ENCODE data around the gene GAS2. TPM values are rescaled to one million over a fixed set of nuclear protein-coding genes. Genes with fewer than 3 reads are reported as not detected.

GAS2 gene
- total and polyA plus RNA-seq, 2 donors (not counting 3 experiments of a cell fraction or from before 2014, with no cell fraction given) = 0.54 to 0.88 TPM

DNA sequence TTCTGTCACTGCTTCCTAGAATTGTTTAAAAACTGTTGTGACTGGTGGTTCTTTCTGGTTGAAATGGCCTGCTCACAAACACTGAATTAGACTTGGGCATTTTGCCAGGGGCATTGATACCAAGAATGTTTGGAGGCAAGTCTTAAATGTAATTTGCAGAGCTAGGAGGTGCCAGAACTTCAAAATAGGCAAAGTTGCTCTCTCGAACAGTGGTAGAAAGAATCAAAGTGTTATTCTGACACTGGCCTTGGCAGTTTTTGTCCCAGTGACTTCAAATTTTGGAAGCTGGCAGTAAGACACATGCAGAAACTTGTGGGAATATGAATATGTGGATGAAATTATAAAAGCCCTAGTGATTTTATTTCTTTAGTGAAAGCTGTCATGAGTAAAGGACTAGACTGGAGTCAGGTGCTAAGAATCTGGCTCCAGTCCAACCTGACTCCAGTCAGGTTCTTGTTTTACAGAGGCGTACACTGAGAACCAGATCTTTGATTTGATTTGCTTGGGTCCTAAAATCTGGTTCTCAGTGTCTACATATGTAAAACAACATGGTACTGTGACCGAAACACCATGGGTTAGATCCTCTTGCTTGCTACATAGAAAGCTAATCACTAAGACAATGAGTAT is 142.3 kb downstream of the GAS2 start:
- intact Hi-C loops (cut with micrococcal nuclease) (loop anchor here (1.0 kb wide), 4 partner anchors 16 to 183 kb away; partner anchors contain the start of genes FANCF and SVIP), dilution Hi-C loops (cut with MboI; ENCODE audit: extremely low pct_ligation_motif_present, low sequenced_read_pairs) (no loop called here)
- peak; percentile 19 for TF ChIP-seq POLR2A (IDR thresholded peaks at IDR 0.05; ENCODE audit: low read depth, low read length)
- no peak for TF ChIP-seq MYC (IDR thresholded peaks at IDR 0.05; ENCODE audit: low read depth, low read length)
- Histone ChIP-seq H3K79me2 (ENCODE audit: control insufficient read depth, insufficient read depth, low read length) (no peaks in the 10 kb centered on the region), H3K4me1 (ENCODE audit: control insufficient read depth, extremely low read depth, insufficient read depth, low read length) (peaks cover 29% of the 10 kb centered on the region), H3K27ac (ENCODE audit: insufficient read depth, low read depth, low read length) (peak overlapping the region; percentile 52), H3K9me3 (replicated peaks; ENCODE audit: control insufficient read depth, insufficient read depth, low read length) (peaks cover 5% of the 10 kb centered on the region), H3K36me3 (ENCODE audit: control insufficient read depth in 2 of 2, extremely low read depth in 1 of 2, insufficient read depth in 2 of 2, low read length in 2 of 2) (no peaks in the 10 kb centered on the region), H2AFZ (ENCODE audit: low read depth, low read length) (peak overlapping the region; percentile 4), H3K27me3 (ENCODE audit: control insufficient read depth in 2 of 2, insufficient read depth in 2 of 2, low read length in 2 of 2) (no peaks in the 10 kb centered on the region), H3K9me1 (replicated peaks; ENCODE audit: control insufficient read depth, extremely low read depth, insufficient read depth, low read length) (no peaks in the 10 kb centered on the region), H3K4me3 (replicated peaks in 1 of 3; ENCODE audit: insufficient read depth in 1 of 3, low read depth in 1 of 3, low read length in 3 of 3) (peak overlapping the region in 1 of 3 experiments; percentile 16), H3K9ac (replicated peaks; ENCODE audit: extremely low read depth, insufficient read depth, low read length) (no peak overlapping the region), H4K20me1 (replicated peaks; ENCODE audit: control insufficient read depth, extremely low read depth, insufficient read depth, low read length) (no peaks in the 10 kb centered on the region), H3K4me2 (ENCODE audit: insufficient read depth, low read length) (peak overlapping the region; percentile 60)
- CTCF ChIA-PET = interaction anchor here (1.0 to 5.5 kb wide), 7 partner anchors 8 to 106 kb away, joined by 3 to 26 read pairs (median 8); partner anchors contain the start of gene SVIP
- POLR2A ChIA-PET = interaction anchor here (1.0 to 1.2 kb wide), 2 partner anchors 21 to 23 kb away, joined by 3 to 4 read pairs; partner anchors contain the start of gene SVIP
- no peak for DNase-seq (ENCODE audit: low read depth, low spot score)
- FAIRE-seq = no peak
- BruUV-seq (replicated peaks) = no TSS peak

DNA sequence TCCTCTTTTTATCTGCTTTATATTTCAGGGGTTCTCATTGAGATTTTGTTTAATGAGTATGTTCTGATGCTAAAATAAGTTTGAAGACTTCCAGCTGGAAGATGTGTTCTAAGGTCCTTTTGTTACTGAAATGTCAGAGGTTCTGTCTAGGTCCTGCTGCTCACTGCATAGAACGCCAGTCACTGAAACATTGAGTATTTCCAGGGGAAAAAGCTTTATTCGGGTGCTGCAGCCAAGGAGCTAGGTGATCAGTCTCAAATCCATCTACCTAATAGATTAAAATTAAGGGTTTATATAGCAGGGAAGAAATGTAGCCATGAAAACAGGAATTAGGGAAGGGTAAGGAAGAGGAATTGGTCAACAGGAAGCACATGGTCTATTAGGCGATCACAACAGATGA is 143.5 kb downstream of the GAS2 start:
- Histone ChIP-seq H3K36me3 (ENCODE audit: control insufficient read depth in 2 of 2, extremely low read depth in 1 of 2, insufficient read depth in 2 of 2, low read length in 2 of 2) (no peaks in the 10 kb centered on the region), H3K9me1 (replicated peaks; ENCODE audit: control insufficient read depth, extremely low read depth, insufficient read depth, low read length) (no peaks in the 10 kb centered on the region), H3K9me3 (replicated peaks; ENCODE audit: control insufficient read depth, insufficient read depth, low read length) (peaks cover 5% of the 10 kb centered on the region), H2AFZ (ENCODE audit: low read depth, low read length) (no peak overlapping the region), H3K79me2 (ENCODE audit: control insufficient read depth, insufficient read depth, low read length) (no peaks in the 10 kb centered on the region), H3K4me1 (ENCODE audit: control insufficient read depth, extremely low read depth, insufficient read depth, low read length) (peaks cover 29% of the 10 kb centered on the region), H4K20me1 (replicated peaks; ENCODE audit: control insufficient read depth, extremely low read depth, insufficient read depth, low read length) (no peaks in the 10 kb centered on the region), H3K4me3 (replicated peaks in 1 of 3; ENCODE audit: insufficient read depth in 1 of 3, low read depth in 1 of 3, low read length in 3 of 3) (no peak overlapping the region), H3K27me3 (ENCODE audit: control insufficient read depth in 2 of 2, insufficient read depth in 2 of 2, low read length in 2 of 2) (no peaks in the 10 kb centered on the region), H3K9ac (replicated peaks; ENCODE audit: extremely low read depth, insufficient read depth, low read length) (no peak overlapping the region), H3K27ac (ENCODE audit: insufficient read depth, low read depth, low read length) (no peak overlapping the region), H3K4me2 (ENCODE audit: insufficient read depth, low read length) (no peak overlapping the region)
- dilution Hi-C loops (cut with MboI; ENCODE audit: extremely low pct_ligation_motif_present, low sequenced_read_pairs) = no loop called here
- POLR2A ChIA-PET = no interaction called here
- no peak for DNase-seq (ENCODE audit: low read depth, low spot score)
- intact Hi-C loops (cut with micrococcal nuclease) = no loop called here
- CTCF ChIA-PET = interaction anchor here (1.8 to 5.5 kb wide), 2 partner anchors 9 to 16 kb away, joined by 4 to 26 read pairs; no protein-coding TSS in a partner anchor
- BruUV-seq (replicated peaks) = no TSS peak
- FAIRE-seq = no peak
- TF ChIP-seq EZH2 (IDR thresholded peaks at IDR 0.05; ENCODE audit: borderline replicate concordance, low read depth, low read length, severe bottlenecking) = no peak
- no peak for TF ChIP-seq MYC (IDR thresholded peaks at IDR 0.05; ENCODE audit: low read depth, low read length)
- TF ChIP-seq, protein P1, sequence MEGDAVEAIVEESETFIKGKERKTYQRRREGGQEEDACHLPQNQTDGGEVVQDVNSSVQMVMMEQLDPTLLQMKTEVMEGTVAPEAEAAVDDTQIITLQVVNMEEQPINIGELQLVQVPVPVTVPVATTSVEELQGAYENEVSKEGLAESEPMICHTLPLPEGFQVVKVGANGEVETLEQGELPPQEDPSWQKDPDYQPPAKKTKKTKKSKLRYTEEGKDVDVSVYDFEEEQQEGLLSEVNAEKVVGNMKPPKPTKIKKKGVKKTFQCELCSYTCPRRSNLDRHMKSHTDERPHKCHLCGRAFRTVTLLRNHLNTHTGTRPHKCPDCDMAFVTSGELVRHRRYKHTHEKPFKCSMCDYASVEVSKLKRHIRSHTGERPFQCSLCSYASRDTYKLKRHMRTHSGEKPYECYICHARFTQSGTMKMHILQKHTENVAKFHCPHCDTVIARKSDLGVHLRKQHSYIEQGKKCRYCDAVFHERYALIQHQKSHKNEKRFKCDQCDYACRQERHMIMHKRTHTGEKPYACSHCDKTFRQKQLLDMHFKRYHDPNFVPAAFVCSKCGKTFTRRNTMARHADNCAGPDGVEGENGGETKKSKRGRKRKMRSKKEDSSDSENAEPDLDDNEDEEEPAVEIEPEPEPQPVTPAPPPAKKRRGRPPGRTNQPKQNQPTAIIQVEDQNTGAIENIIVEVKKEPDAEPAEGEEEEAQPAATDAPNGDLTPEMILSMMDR (IDR thresholded peaks at IDR 0.05; ENCODE audit: extremely low read depth in 1 of 2, insufficient read depth in 1 of 2, low read depth in 1 of 2, low read length in 2 of 2) = no peak
- no peak for TF ChIP-seq POLR2AphosphoS5 (IDR thresholded peaks at IDR 0.05; ENCODE audit: insufficient read depth, low read depth, low read length)
- TF ChIP-seq, protein P2, sequence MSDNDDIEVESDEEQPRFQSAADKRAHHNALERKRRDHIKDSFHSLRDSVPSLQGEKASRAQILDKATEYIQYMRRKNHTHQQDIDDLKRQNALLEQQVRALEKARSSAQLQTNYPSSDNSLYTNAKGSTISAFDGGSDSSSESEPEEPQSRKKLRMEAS (IDR thresholded peaks at IDR 0.05; ENCODE audit: insufficient read depth, insufficient read length) = no peak
- no peak for TF ChIP-seq FOS (IDR thresholded peaks at IDR 0.05; ENCODE audit: borderline replicate concordance, insufficient read depth, low read length)
- TF ChIP-seq POLR2A (IDR thresholded peaks at IDR 0.05; ENCODE audit: low read depth, low read length) = no peak
- TF ChIP-seq GATA2 (IDR thresholded peaks at IDR 0.05; ENCODE audit: insufficient read depth, insufficient read length, low read depth, low read length) = no peak
- TF ChIP-seq JUN (IDR thresholded peaks at IDR 0.05; ENCODE audit: borderline replicate concordance, insufficient read depth, insufficient read length, low read depth) = no peak
